GM23248 (cell line): ENCODE measurements around the gene PIGH. TPM values are rescaled to one million over a fixed set of nuclear protein-coding genes. Genes with fewer than 3 reads are reported as not detected.

Experiments used
- DNase-seq: peaks from one replicate; pipeline ENCODE4 v3.0.0-alpha.2; 2015
- H2AFZ ChIP-seq: fragments of 200-600 bp; sonication (generic); 2 replicates; pipeline ENCODE4 v1.6.1; 2016; ENCODE audit warnings: antibody characterized with exemption
- H3F3A ChIP-seq: fragments of 200-600 bp; sonication (generic); 2 replicates; pipeline ENCODE4 v1.6.1; 2016; ENCODE audit warnings: mild to moderate bottlenecking, antibody characterized with exemption, mixed run types; ENCODE audit not compliant: insufficient read depth
- H3K27ac ChIP-seq: fragments of 200-600 bp; sonication (generic); 2 replicates; pipeline ENCODE4 v1.5.1; 2016; ENCODE audit warnings: mild to moderate bottlenecking
- H3K27me3 ChIP-seq: fragments of 200-600 bp; sonication (generic); replicated peaks from 2 replicates; pipeline ENCODE4 v1.6.1; 2016; ENCODE audit warnings: mild to moderate bottlenecking; ENCODE audit not compliant: insufficient read depth
- H3K36me3 ChIP-seq: fragments of 200-600 bp; sonication (generic); 2 replicates; pipeline ENCODE4 v1.6.1; 2016; ENCODE audit warnings: low read depth, mild to moderate bottlenecking
- H3K4me1 ChIP-seq: fragments of 200-600 bp; sonication (generic); 2 replicates; pipeline ENCODE4 v1.6.1; 2016; ENCODE audit warnings: mild to moderate bottlenecking; ENCODE audit not compliant: insufficient read depth
- H3K4me2 ChIP-seq: fragments of 200-600 bp; sonication (generic); one replicate; pipeline ENCODE4 v1.6.1; 2016; ENCODE audit warnings: mild to moderate bottlenecking; ENCODE audit not compliant: unreplicated experiment
- H3K4me3 ChIP-seq: fragments of 200-600 bp; sonication (generic); 2 replicates; pipeline ENCODE4 v1.5.1; 2016; ENCODE audit warnings: mild to moderate bottlenecking
- H3K79me2 ChIP-seq: fragments of 200-600 bp; sonication (generic); 2 replicates; pipeline ENCODE4 v1.6.1; 2016; ENCODE audit warnings: mild to moderate bottlenecking; ENCODE audit not compliant: insufficient read depth
- H3K9ac ChIP-seq: fragments of 200-600 bp; sonication (generic); 2 replicates; pipeline ENCODE4 v1.6.1; 2016; ENCODE audit warnings: mild to moderate bottlenecking
- H3K9me2 ChIP-seq: fragments of 200-600 bp; sonication (generic); 2 replicates; pipeline ENCODE4 v1.6.1; 2016; ENCODE audit warnings: mixed run types, mild to moderate bottlenecking, moderate library complexity; ENCODE audit not compliant: insufficient read depth
- H3K9me3 ChIP-seq: fragments of 200-600 bp; sonication (generic); one replicate; pipeline ENCODE4 v1.6.1; 2017; ENCODE audit warnings: low read depth
- H4K20me1 ChIP-seq: fragments of 200-600 bp; sonication (generic); 2 replicates; pipeline ENCODE4 v1.6.0; 2016; ENCODE audit not compliant: insufficient read depth
- EZH2 ChIP-seq: fragments of 200-600 bp; sonication (generic); IDR thresholded peaks from 2 replicates; pipeline ENCODE4 v1.6.1; 2018; ENCODE audit warnings: antibody characterized with exemption, mild to moderate bottlenecking; ENCODE audit not compliant: insufficient read depth, poor library complexity, severe bottlenecking
- EZH2phosphoT487 ChIP-seq: fragments of 200-600 bp; sonication (generic); IDR thresholded peaks from 2 replicates; pipeline ENCODE4 v1.6.1; 2018; ENCODE audit warnings: antibody characterized with exemption, moderate library complexity, mild to moderate bottlenecking, low read depth; ENCODE audit not compliant: insufficient read depth
- WGBS, 2 experiments: methylation state at CpG; one replicate each; pipeline ENCODE4 v1.1.6; 2015 to 2017; ENCODE audit warnings: low lambda C conversion rate in 2 of 2, low coverage in 1 of 2; ENCODE audit errors: missing lambda C conversion rate in 2 of 2; 5-methylcytosine and 5-hydroxymethylcytosine counted together
- in situ Hi-C: fragments of 300-500 bp; cut with MboI; formaldehyde crosslinking; loops from 2 replicates; pipeline ENCODE4 v1.15.0; 2020
- polyA plus RNA-seq: library from polyadenylated mRNA; unstranded; fragments of >200 nt; fragmentation: Nextera tagmentation; extraction: Ambion mirVana; gene quantifications from 2 replicates; pipeline ENCODE4 v1.2.1, GENCODE V29; 2016
- total RNA-seq: library from RNA; depleted of rRNA; stranded (reverse); fragments of >200 nt; shearing (Covaris generic); gene quantifications from 2 replicates; pipeline ENCODE4 v1.2.3, GENCODE V29; 2014

PIGH gene
- total and polyA plus RNA-seq, 2 experiments from 2014 or later: 10.8 to 23.4 TPM

- Histone ChIP-seq H3K27ac (no peak overlapping the region), H3K36me3 (no peaks in the 10 kb centered on the region), H3K9ac (no peak overlapping the region), H3K27me3 (peaks cover 3% of the 10 kb centered on the region; the same call in 1 of the 2 replicates), H3K4me3 (no peak overlapping the region), H3K4me2 (no peak overlapping the region), H3F3A (no peaks in the 10 kb centered on the region), H3K9me2 (no peaks in the 10 kb centered on the region), H4K20me1 (no peaks in the 10 kb centered on the region), H2AFZ (no peak overlapping the region), H3K79me2 (no peaks in the 10 kb centered on the region), H3K4me1 (no peaks in the 10 kb centered on the region), H3K9me3 (no peaks in the 10 kb centered on the region)
- in situ Hi-C loops: no loop called here
- WGBS, 2 experiments: 59 to 67% methylated on average over 7 of the region's 7 CpGs
- DNase-seq: no peak
- TF ChIP-seq EZH2: no peak
- TF ChIP-seq EZH2phosphoT487: no peak
Observed at GRCh38 chr14:67557118-67557517, 43.0 kb downstream of the PIGH start.

- no peaks in the 10 kb centered on the region for H3K9me3 ChIP-seq
- H3K27me3 ChIP-seq: peaks cover 3% of the 10 kb centered on the region; the same call in 1 of the 2 replicates
- no peak overlapping the region for H3K9ac ChIP-seq
- no peak for DNase-seq
- WGBS, 2 experiments: 66 to 90% methylated on average over 2 of the region's 2 CpGs
- TF ChIP-seq EZH2phosphoT487 (no peak), EZH2 (no peak)
- H3K4me1 ChIP-seq: no peaks in the 10 kb centered on the region
- H3K4me3 ChIP-seq: no peak overlapping the region
- H3K9me2 ChIP-seq: no peaks in the 10 kb centered on the region
- H2AFZ ChIP-seq: no peak overlapping the region
- no peaks in the 10 kb centered on the region for H3K36me3 ChIP-seq
- in situ Hi-C loops: no loop called here
- no peaks in the 10 kb centered on the region for H3F3A ChIP-seq
- no peaks in the 10 kb centered on the region for H3K79me2 ChIP-seq
- no peak overlapping the region for H3K4me2 ChIP-seq
- H4K20me1 ChIP-seq: no peaks in the 10 kb centered on the region
- no peak overlapping the region for H3K27ac ChIP-seq
Observed at GRCh38 chr14:67556671-67557070, 43.4 kb downstream of the PIGH start.

GRCh38 chr14:67555518-67556090 lies 44.5 kb downstream of the PIGH start:
- H3K36me3 ChIP-seq: no peaks in the 10 kb centered on the region
- no peaks in the 10 kb centered on the region for H3K9me2 ChIP-seq
- no peak for TF ChIP-seq EZH2phosphoT487
- TF ChIP-seq EZH2: no peak
- H4K20me1 ChIP-seq: no peaks in the 10 kb centered on the region
- WGBS, 2 experiments: 57 to 58% methylated on average over 11 of the region's 11 CpGs
- no peak overlapping the region for H3K4me2 ChIP-seq
- H3K79me2 ChIP-seq: no peaks in the 10 kb centered on the region
- in situ Hi-C loops: no loop called here
- H2AFZ ChIP-seq: no peak overlapping the region
- no peak overlapping the region for H3K9ac ChIP-seq
- no peak overlapping the region for H3K4me3 ChIP-seq
- H3K27me3 ChIP-seq: peaks cover 3% of the 10 kb centered on the region; the same call in 1 of the 2 replicates
- no peaks in the 10 kb centered on the region for H3F3A ChIP-seq
- no peaks in the 10 kb centered on the region for H3K4me1 ChIP-seq
- no peak overlapping the region for H3K27ac ChIP-seq
- no peak for DNase-seq
- H3K9me3 ChIP-seq: no peaks in the 10 kb centered on the region

DNA sequence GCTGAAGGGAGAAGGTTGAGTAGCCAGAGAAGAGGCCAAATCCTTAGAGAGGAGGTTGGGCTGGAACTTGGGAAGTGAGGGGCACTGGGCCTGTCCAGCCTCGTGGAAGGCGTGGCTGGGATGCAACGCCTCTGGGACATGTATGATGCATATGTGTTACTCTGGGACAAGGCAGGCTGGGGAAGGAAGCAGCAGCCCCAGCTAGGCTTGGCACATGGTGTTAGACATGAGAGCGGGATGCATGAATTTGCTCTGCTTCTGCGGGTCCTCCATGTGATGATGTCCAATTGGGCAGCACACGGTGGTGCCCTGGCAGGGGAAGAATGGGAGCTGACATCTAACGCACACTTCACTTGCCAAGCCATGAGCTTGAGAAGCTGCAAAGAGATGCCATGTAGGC lies 45.7 kb downstream of the PIGH start:
- H3K36me3 ChIP-seq: no peaks in the 10 kb centered on the region
- no peak overlapping the region for H2AFZ ChIP-seq
- H3K9me2 ChIP-seq: no peaks in the 10 kb centered on the region
- H3K79me2 ChIP-seq: no peaks in the 10 kb centered on the region
- peaks cover 13% of the 10 kb centered on the region; the same call in 1 of the 2 replicates for H3K27me3 ChIP-seq
- no peak for DNase-seq
- no peak for TF ChIP-seq EZH2
- no peak for TF ChIP-seq EZH2phosphoT487
- in situ Hi-C loops: no loop called here
- H3K27ac ChIP-seq: no peak overlapping the region
- H3K9ac ChIP-seq: no peak overlapping the region
- no peak overlapping the region for H3K4me2 ChIP-seq
- 69 to 84% methylated on average over 7 of the region's 7 CpGs for WGBS, 2 experiments
- H3K4me1 ChIP-seq: no peaks in the 10 kb centered on the region
- no peaks in the 10 kb centered on the region for H3F3A ChIP-seq
- no peaks in the 10 kb centered on the region for H3K9me3 ChIP-seq
- H4K20me1 ChIP-seq: no peaks in the 10 kb centered on the region
- no peak overlapping the region for H3K4me3 ChIP-seq

DNA sequence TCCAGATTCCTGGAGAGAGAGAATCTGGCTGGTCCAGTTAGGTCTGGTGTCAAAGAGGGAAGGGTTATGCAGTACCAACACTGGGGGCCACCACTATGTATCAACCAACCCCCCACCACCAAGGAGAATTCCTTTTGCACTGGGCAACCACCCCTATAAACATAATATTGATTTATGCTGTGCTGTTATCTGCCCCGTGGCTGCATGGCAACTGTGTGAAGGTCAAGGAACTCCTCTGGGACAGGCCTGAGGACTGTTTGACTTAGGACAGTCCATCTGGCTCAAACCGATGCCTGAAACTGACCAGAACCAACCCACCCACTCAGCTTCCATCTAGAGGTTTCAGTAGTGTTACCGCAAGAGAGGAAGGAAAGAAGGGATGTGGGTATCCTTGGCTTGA lies 46.5 kb downstream of the PIGH start:
- H3K27ac ChIP-seq: no peak overlapping the region
- H3K27me3 ChIP-seq: peaks cover 13% of the 10 kb centered on the region; the same call in 1 of the 2 replicates
- no peak overlapping the region for H3K4me2 ChIP-seq
- H3K9me3 ChIP-seq: no peaks in the 10 kb centered on the region
- no peak overlapping the region for H2AFZ ChIP-seq
- no peak for TF ChIP-seq EZH2
- in situ Hi-C loops: no loop called here
- H3K79me2 ChIP-seq: no peaks in the 10 kb centered on the region
- no peaks in the 10 kb centered on the region for H3K9me2 ChIP-seq
- WGBS, 2 experiments: 58 to 68% methylated on average over 3 of the region's 3 CpGs
- H3K36me3 ChIP-seq: no peaks in the 10 kb centered on the region
- no peak for DNase-seq
- no peaks in the 10 kb centered on the region for H3K4me1 ChIP-seq
- H3K4me3 ChIP-seq: no peak overlapping the region
- H3F3A ChIP-seq: no peaks in the 10 kb centered on the region
- no peak overlapping the region for H3K9ac ChIP-seq
- no peaks in the 10 kb centered on the region for H4K20me1 ChIP-seq
